Keratinocyte (primary cell): ENCODE results near the gene S100A7A. TPM values are rescaled to one million over a fixed set of nuclear protein-coding genes. Genes with fewer than 3 reads are reported as not detected.

Source experiments
- DNase-seq: peaks from one replicate; pipeline ENCODE4 v3.0.0-alpha.2; 2011; ENCODE audit warnings: low read depth, missing footprints, low spot score
- FAIRE-seq: peaks from 2 replicates; lab custom pipeline; 2011; peaks lifted over from hg19 to GRCh38; lab: Jason Lieb, UNC
- H2AFZ ChIP-seq: 2 replicates; pipeline ENCODE4 v1.6.0; 2012; ENCODE audit warnings: low read length, control low read depth, inconsistent platforms; ENCODE audit not compliant: control insufficient read depth
- H3K27ac ChIP-seq: 2 replicates; pipeline ENCODE4 v1.5.1; 2011; ENCODE audit warnings: low read length; ENCODE audit not compliant: control insufficient read depth, insufficient read depth
- H3K27me3 ChIP-seq: 3 replicates; pipeline ENCODE4 v1.6.0; 2011; ENCODE audit warnings: low read length; ENCODE audit not compliant: control insufficient read depth, insufficient read depth; ENCODE audit errors: extremely low read depth
- H3K36me3 ChIP-seq, 2 experiments: 2 replicates in 1 of 2; 3 replicates in 1 of 2; pipeline ENCODE4 v1.5.1; 2011; ENCODE audit warnings: low read length in 2 of 2, mild to moderate bottlenecking in 1 of 2; ENCODE audit not compliant: control insufficient read depth in 2 of 2, insufficient read depth in 2 of 2; ENCODE audit errors: extremely low read depth in 1 of 2
- H3K4me1 ChIP-seq: 3 replicates; pipeline ENCODE4 v1.5.1; 2011; ENCODE audit warnings: low read length; ENCODE audit not compliant: control insufficient read depth, insufficient read depth; ENCODE audit errors: extremely low read depth
- H3K4me2 ChIP-seq: 3 replicates; pipeline ENCODE4 v1.6.0; 2011; ENCODE audit warnings: low read depth, low read length; ENCODE audit not compliant: control insufficient read depth, insufficient read depth; ENCODE audit errors: extremely low read depth
- H3K4me3 ChIP-seq, 3 experiments: fragments of 200-600 bp in 1 of 3; sonication (generic) in 1 of 3; 2 replicates in 2 of 3; 3 replicates in 1 of 3; pipeline ENCODE4 v1.5.1; 2011 to 2016; ENCODE audit warnings: low read length in 3 of 3, mild to moderate bottlenecking in 3 of 3, control low read depth in 2 of 3, inconsistent platforms in 1 of 3, low read depth in 1 of 3, mixed read lengths in 1 of 3, mixed run types in 1 of 3, moderate library complexity in 1 of 3; ENCODE audit not compliant: control insufficient read depth in 2 of 3, insufficient read depth in 2 of 3; ENCODE audit errors: extremely low read depth in 1 of 3
- H3K79me2 ChIP-seq: 2 replicates; pipeline ENCODE4 v1.6.0; 2012; ENCODE audit warnings: low read length; ENCODE audit not compliant: control insufficient read depth, insufficient read depth
- H3K9ac ChIP-seq: 3 replicates; pipeline ENCODE4 v1.6.0; 2011; ENCODE audit warnings: low read length; ENCODE audit not compliant: control insufficient read depth, insufficient read depth; ENCODE audit errors: extremely low read depth
- H3K9me1 ChIP-seq: 3 replicates; pipeline ENCODE4 v1.6.0; 2011; ENCODE audit warnings: low read length; ENCODE audit not compliant: control insufficient read depth, insufficient read depth; ENCODE audit errors: extremely low read depth
- H3K9me3 ChIP-seq: 2 replicates; pipeline ENCODE4 v1.5.1; 2012; ENCODE audit warnings: low read depth, low read length; ENCODE audit not compliant: control insufficient read depth
- H4K20me1 ChIP-seq: 3 replicates; pipeline ENCODE4 v1.6.0; 2011; ENCODE audit warnings: low read length; ENCODE audit not compliant: control insufficient read depth, insufficient read depth; ENCODE audit errors: extremely low read depth
- EZH2 ChIP-seq: IDR thresholded peaks from one replicate; pipeline ENCODE4 v1.6.1; 2012; ENCODE audit warnings: inconsistent platforms, mild to moderate bottlenecking, low read length, moderate library complexity
- dilution Hi-C: fragments of 300-500 bp; cut with MboI; formaldehyde crosslinking; loops from one replicate; pipeline ENCODE4 v1.7.0; 2020; ENCODE audit warnings: low sequenced_read_pairs; ENCODE audit not compliant: extremely low pct_ligation_motif_present
- polyA plus RNA-seq, 5 experiments: library from polyadenylated mRNA; depleted of rRNA in 3 of 5; stranded (reverse) in 3 of 5; stranded (forward) in 1 of 5; unstranded in 1 of 5; fragments of >200 nt; gene quantifications; 1 replicate in 1 of 5; 2 replicates in 3 of 5; 3 replicates in 1 of 5; pipeline versions ENCODE4 v1.2.1 to v1.2.3, GENCODE V29; 2011 to 2012; ENCODE audit warnings: missing spikeins in 2 of 5, low read depth in 1 of 5, low replicate concordance in 1 of 5
- TF ChIP-seq, protein P1 (sequence below), 3 experiments: IDR thresholded peaks in 1 of 3; conservative IDR thresholded peaks in 1 of 3; optimal IDR thresholded peaks in 1 of 3; 2 replicates in 2 of 3; 3 replicates in 1 of 3; pipeline versions ENCODE3 to v1.5.1; 2011; ENCODE audit warnings: low read length in 3 of 3, mild to moderate bottlenecking in 3 of 3, moderate library complexity in 2 of 3, control low read depth in 1 of 3, inconsistent platforms in 1 of 3; ENCODE audit not compliant: insufficient read depth in 2 of 3; ENCODE audit errors: extremely low read depth in 1 of 3

S100A7A gene
- polyA plus RNA-seq, 1 donor (not counting 4 experiments of a cell fraction or from before 2014, with no cell fraction given), result not detected

- Histone ChIP-seq H3K9me1 (no peaks in the 10 kb centered on the region), H3K36me3 (no peaks in the 10 kb centered on the region), H2AFZ (no peak overlapping the region), H3K9ac (no peak overlapping the region), H3K4me2 (no peak overlapping the region), H3K4me1 (peaks cover 31% of the 10 kb centered on the region), H3K4me3 (no peak overlapping the region), H4K20me1 (no peaks in the 10 kb centered on the region), H3K27me3 (peaks cover 11% of the 10 kb centered on the region), H3K27ac (no peak overlapping the region), H3K79me2 (no peaks in the 10 kb centered on the region), H3K9me3 (no peaks in the 10 kb centered on the region)
- DNase-seq (no peak), FAIRE-seq (no peak)
- dilution Hi-C loops, result no loop called here
- no peak for TF ChIP-seq EZH2
- TF ChIP-seq, protein P1, sequence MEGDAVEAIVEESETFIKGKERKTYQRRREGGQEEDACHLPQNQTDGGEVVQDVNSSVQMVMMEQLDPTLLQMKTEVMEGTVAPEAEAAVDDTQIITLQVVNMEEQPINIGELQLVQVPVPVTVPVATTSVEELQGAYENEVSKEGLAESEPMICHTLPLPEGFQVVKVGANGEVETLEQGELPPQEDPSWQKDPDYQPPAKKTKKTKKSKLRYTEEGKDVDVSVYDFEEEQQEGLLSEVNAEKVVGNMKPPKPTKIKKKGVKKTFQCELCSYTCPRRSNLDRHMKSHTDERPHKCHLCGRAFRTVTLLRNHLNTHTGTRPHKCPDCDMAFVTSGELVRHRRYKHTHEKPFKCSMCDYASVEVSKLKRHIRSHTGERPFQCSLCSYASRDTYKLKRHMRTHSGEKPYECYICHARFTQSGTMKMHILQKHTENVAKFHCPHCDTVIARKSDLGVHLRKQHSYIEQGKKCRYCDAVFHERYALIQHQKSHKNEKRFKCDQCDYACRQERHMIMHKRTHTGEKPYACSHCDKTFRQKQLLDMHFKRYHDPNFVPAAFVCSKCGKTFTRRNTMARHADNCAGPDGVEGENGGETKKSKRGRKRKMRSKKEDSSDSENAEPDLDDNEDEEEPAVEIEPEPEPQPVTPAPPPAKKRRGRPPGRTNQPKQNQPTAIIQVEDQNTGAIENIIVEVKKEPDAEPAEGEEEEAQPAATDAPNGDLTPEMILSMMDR (optimal IDR thresholded peaks at IDR 0.05 in 1 of 3, IDR thresholded peaks at IDR 0.05 in 1 of 3, conservative IDR thresholded peaks at IDR 0.05 in 1 of 3; ENCODE audit: extremely low read depth in 1 of 3, insufficient read depth in 2 of 3, low read length in 3 of 3), result no peak
Measured at GRCh38 chr1:153394391-153394790, 21.9 kb upstream of the S100A7A start.

- dilution Hi-C loops, result no loop called here
- Histone ChIP-seq H3K4me1 (peaks cover 26% of the 10 kb centered on the region), H3K9me1 (no peaks in the 10 kb centered on the region), H3K27me3 (peaks cover 11% of the 10 kb centered on the region), H4K20me1 (no peaks in the 10 kb centered on the region), H3K4me2 (no peak overlapping the region), H3K9ac (no peak overlapping the region), H3K4me3 (no peak overlapping the region), H3K79me2 (no peaks in the 10 kb centered on the region), H3K36me3 (no peaks in the 10 kb centered on the region), H3K27ac (no peak overlapping the region), H2AFZ (no peak overlapping the region), H3K9me3 (no peaks in the 10 kb centered on the region)
- peak; percentile 93 for FAIRE-seq
- no peak for DNase-seq
- TF ChIP-seq, protein P1 (optimal IDR thresholded peaks at IDR 0.05 in 1 of 3, IDR thresholded peaks at IDR 0.05 in 1 of 3, conservative IDR thresholded peaks at IDR 0.05 in 1 of 3; ENCODE audit: extremely low read depth in 1 of 3, insufficient read depth in 2 of 3, low read length in 3 of 3), result no peak
- TF ChIP-seq EZH2, result no peak
Measured at GRCh38 chr1:153395136-153395685, 21.1 kb upstream of the S100A7A start.
